Ascending aorta (tissue), 2 donors: Measurements from ENCODE around the gene HS1BP3. TPM values are rescaled to one million over a fixed set of nuclear protein-coding genes. Genes with fewer than 3 reads are reported as not detected.
A peak's percentile ranks its signal among the peaks of the same experiment; 100 is the strongest.

ENCODE experiments used
- DNase-seq, 2 donors: peaks; one replicate each; pipeline ENCODE4 v3.0.0-alpha.2; 2019; ENCODE audit warnings: low spot score in 2 of 2
- H3K27ac ChIP-seq, 2 donors: fragments of 200-600 bp; sonication (generic); one replicate each; pipeline ENCODE4 v1.5.1; 2016 to 2017; ENCODE audit warnings: mild to moderate bottlenecking in 1 of 2
- H3K27me3 ChIP-seq: fragments of 200-600 bp; sonication (generic); one replicate; pipeline ENCODE4 v1.5.1; 2017
- H3K36me3 ChIP-seq, 2 donors: fragments of 200-600 bp; sonication (generic); one replicate each; pipeline ENCODE4 v1.5.1; 2016
- H3K4me1 ChIP-seq, 2 donors: fragments of 200-600 bp; sonication (generic); one replicate each; pipeline ENCODE4 v1.5.1; 2016 to 2017; ENCODE audit warnings: mild to moderate bottlenecking in 1 of 2
- H3K4me3 ChIP-seq, 2 donors: fragments of 200-600 bp; sonication (generic); one replicate each; pipeline ENCODE4 v1.5.1; 2016 to 2017; ENCODE audit warnings: mild to moderate bottlenecking in 1 of 2
- H3K9me3 ChIP-seq, 2 donors: fragments of 200-600 bp; sonication (generic); one replicate each; pipeline ENCODE4 v1.5.1; 2016
- intact Hi-C: fragments of 100-400 bp; cut with DNase I; formaldehyde crosslinking; loops from one replicate; pipeline ENCODE4 v1.15.1; 2023
- total RNA-seq: library from RNA; depleted of rRNA; stranded (reverse); fragments of >200 nt; gene quantifications from one replicate; pipeline ENCODE4 v1.1.0, GENCODE V29; 2016
- TF ChIP-seq, protein P1 (sequence below), 3 experiments: fragments of 200-600 bp in 2 of 3; fragments of 450-650 bp in 1 of 3; sonication (generic) in 2 of 3; IDR thresholded peaks; one replicate each; pipeline ENCODE4 v1.5.1; 2016 to 2019; ENCODE audit warnings: antibody characterized with exemption in 3 of 3, mild to moderate bottlenecking in 1 of 3, moderate library complexity in 1 of 3

The HS1BP3 gene
- total RNA-seq, 1 donor from 2014 or later = 40.0 TPM

DNA sequence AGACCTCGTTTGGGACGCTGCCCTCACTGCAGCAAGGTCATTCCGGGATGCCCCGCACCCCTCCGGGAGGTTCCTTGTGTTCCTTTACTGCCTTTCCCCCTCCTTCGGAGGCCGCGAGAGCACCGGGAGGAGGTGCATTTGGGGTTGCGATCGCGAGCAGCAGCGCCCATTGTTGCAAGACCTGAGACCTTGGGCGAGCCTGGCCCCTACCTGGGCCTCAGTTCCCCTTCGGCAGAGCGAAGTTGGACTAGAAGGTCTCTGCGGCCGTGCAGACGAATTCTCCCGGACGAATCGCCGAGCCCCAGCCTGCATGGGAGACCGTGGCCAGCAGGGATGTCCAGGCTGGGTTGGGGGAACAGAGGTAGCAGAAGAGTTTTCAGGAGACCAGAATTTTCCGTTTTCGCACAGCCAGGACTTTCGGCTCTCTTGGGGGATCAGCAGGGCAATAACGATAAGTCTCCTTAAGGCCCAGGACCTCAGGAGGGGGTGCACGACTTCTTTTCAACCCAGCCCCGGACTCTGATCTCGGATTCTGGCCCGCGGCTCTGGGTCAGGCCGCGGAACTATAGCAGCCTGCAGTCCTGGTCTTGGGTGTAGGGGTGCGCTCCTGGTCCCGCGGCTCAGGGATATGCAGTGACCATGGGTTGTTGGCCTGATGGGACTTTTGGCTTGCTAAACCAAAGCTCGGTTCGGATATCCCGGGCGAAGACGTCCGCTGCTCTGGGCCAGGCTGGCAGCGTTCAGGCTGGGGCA lies 18.8 kb upstream of the HS1BP3 start:
- Histone ChIP-seq H3K36me3 (peaks cover 13% of the 10 kb centered on the region in 2 donors), H3K27ac (peak overlapping the region in 1 of 2 donors; percentile 95), H3K4me1 (peaks cover 11 to 37% of the 10 kb centered on the region in 2 donors), H3K4me3 (peak overlapping the region in 1 of 2 donors; percentile 72), H3K9me3 (no peaks in the 10 kb centered on the region), H3K27me3 (no peaks in the 10 kb centered on the region)
- intact Hi-C loops = loop anchor here (5.0 kb wide), 1 partner anchor 53 kb away; no protein-coding TSS in a partner anchor
- peak in 1 of 2 donors; percentile 61 for DNase-seq
- TF ChIP-seq, protein P1, sequence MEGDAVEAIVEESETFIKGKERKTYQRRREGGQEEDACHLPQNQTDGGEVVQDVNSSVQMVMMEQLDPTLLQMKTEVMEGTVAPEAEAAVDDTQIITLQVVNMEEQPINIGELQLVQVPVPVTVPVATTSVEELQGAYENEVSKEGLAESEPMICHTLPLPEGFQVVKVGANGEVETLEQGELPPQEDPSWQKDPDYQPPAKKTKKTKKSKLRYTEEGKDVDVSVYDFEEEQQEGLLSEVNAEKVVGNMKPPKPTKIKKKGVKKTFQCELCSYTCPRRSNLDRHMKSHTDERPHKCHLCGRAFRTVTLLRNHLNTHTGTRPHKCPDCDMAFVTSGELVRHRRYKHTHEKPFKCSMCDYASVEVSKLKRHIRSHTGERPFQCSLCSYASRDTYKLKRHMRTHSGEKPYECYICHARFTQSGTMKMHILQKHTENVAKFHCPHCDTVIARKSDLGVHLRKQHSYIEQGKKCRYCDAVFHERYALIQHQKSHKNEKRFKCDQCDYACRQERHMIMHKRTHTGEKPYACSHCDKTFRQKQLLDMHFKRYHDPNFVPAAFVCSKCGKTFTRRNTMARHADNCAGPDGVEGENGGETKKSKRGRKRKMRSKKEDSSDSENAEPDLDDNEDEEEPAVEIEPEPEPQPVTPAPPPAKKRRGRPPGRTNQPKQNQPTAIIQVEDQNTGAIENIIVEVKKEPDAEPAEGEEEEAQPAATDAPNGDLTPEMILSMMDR (IDR thresholded peaks at IDR 0.05) = no peak

DNA sequence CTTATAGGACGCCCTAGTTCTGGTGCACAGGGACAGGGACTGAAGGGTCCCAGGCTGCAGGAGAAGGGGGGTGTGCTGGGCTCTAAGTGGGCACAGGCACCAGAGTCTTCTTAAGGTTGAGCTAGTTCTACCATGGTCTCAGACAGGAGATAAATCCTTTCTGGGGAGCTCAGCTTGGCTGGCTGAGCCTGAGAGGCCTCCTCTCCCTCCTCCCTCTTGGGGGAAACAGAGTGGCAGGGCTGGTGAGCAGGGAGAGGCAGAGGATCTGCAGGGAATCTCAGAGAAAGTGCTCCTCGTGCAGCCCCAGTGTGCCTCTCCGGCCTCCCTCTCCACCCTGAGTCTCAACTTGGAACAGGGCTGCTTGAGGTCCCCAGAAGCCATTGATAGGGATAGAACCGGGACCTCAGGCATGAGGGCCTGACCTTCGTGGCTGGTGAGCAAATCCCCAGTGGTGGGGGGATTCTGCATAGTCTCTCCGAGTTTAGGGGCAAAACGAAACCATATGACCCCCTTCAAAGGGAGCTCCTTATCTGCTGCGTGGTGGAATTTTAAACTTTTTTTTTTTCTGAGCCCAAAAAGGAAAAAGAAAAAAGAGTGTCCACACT lies 18.1 kb upstream of the HS1BP3 start:
- peak in 1 of 2 donors; percentile 33 for DNase-seq
- Histone ChIP-seq H3K9me3 (no peaks in the 10 kb centered on the region), H3K36me3 (peaks cover 13% of the 10 kb centered on the region in 2 donors), H3K27me3 (no peaks in the 10 kb centered on the region), H3K4me1 (peaks cover 6 to 32% of the 10 kb centered on the region in 2 donors), H3K27ac (peak overlapping the region; percentile 95 to 96), H3K4me3 (peak overlapping the region; percentile 17 to 72)
- intact Hi-C loops = loop anchor here (5.0 kb wide), 1 partner anchor 53 kb away; no protein-coding TSS in a partner anchor
- TF ChIP-seq, protein P1 (IDR thresholded peaks at IDR 0.05) = no peak

DNA sequence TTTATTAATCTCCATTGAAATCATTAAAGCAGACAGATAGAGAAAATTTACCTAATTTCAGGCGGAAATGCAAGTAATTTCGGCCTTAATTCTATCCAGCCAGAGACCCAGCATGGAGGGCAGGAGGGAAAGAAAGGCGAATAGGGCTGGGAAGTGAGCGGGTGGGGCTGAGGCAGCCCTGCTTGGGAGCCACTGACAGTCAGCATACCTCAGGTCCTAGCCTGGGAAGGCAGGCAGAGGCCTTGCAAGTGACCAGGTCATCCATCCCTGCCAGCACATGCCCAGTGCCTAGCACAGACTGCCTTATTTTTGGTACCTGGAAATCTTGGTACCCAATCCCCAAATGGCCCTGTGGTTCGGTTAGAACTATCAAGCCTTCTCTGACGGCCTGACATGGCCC lies 17.6 kb upstream of the HS1BP3 start:
- H3K4me3 ChIP-seq = peak overlapping the region; percentile 49 to 72
- H3K27ac ChIP-seq = peak overlapping the region; percentile 95 to 96
- TF ChIP-seq, protein P1 (IDR thresholded peaks at IDR 0.05) = no peak
- intact Hi-C loops = loop anchor here (5.0 kb wide), 1 partner anchor 54 kb away; no protein-coding TSS in a partner anchor
- H3K9me3 ChIP-seq = no peaks in the 10 kb centered on the region
- peaks cover 13% of the 10 kb centered on the region in 2 donors for H3K36me3 ChIP-seq
- peak in 1 of 2 donors; percentile 62 for DNase-seq
- no peaks in the 10 kb centered on the region for H3K27me3 ChIP-seq
- H3K4me1 ChIP-seq = peaks cover 3 to 30% of the 10 kb centered on the region in 2 donors

DNA sequence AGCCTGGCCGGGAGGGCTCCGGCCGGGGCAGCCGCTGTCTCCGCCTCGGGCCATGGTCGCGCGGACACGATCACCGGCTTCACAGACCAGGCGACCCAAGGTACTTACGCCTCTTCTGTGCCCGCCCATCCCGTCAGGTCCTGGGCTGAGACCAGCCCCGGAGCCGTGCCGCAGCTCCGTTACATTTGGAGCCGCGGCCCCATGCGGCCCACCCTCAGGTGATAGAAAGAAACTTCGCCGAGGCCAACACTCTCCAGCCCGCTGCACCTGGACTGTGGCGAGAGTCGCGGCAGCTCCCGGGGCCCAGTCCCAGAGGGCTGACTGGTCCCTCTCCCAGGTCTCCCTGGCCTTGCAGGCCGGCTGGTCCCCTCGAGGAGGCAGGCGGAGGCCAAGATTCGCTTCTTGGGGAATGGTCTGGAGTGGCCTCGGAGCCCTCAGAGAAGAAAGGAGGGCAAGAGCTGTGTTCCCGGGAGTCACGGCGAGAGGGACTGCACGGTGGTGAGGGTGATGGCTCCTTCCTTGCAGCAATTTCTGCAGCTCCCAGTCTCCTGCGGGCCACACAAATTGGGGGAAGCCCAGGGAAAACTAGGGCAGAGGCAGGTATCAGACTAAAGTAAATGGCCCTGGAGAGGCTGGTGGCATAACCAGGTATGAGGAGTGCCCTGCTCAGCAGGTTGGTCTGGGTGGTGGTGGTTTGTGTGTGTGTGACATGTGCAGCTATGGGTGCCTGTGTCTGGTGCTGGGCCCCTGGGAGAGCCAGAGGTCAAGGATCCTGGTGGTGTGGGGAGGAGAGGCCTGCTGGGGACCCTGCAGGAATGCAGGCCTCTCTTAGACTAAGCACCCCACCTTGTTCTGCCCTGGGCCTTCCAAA lies 16.9 kb upstream of the HS1BP3 start:
- TF ChIP-seq, protein P1 (IDR thresholded peaks at IDR 0.05) = no peak
- Histone ChIP-seq H3K27ac (peak overlapping the region; percentile 95 to 96), H3K4me1 (peaks cover 3 to 25% of the 10 kb centered on the region in 2 donors), H3K9me3 (no peaks in the 10 kb centered on the region), H3K27me3 (no peaks in the 10 kb centered on the region), H3K4me3 (peak overlapping the region; percentile 49 to 72), H3K36me3 (peaks cover 13% of the 10 kb centered on the region in 2 donors)
- intact Hi-C loops = loop anchor here (1.0 to 5.0 kb wide), 3 partner anchors 8 to 155 kb away; partner anchors contain the start of gene LDAH
- peak in 1 of 2 donors; percentile 61 for DNase-seq

DNA sequence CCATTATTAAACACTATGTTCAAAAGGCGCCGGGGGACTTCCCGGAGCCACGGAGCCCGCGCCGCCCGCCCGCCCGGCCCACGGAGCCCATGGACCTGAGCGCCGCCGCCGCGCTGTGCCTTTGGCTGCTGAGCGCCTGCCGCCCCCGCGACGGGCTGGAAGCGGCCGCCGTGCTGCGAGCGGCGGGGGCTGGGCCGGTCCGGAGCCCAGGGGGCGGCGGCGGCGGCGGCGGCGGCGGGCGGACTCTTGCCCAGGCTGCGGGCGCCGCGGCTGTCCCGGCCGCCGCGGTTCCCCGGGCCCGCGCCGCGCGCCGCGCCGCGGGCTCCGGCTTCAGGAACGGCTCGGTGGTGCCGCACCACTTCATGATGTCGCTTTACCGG lies 16.2 kb upstream of the HS1BP3 start:
- Histone ChIP-seq H3K4me1 (peaks cover 3 to 19% of the 10 kb centered on the region in 2 donors), H3K9me3 (no peaks in the 10 kb centered on the region), H3K27ac (peak overlapping the region; percentile 95 to 96), H3K36me3 (peaks cover 13% of the 10 kb centered on the region in 2 donors), H3K4me3 (peak overlapping the region; percentile 63 to 72), H3K27me3 (no peaks in the 10 kb centered on the region)
- DNase-seq = no peak
- intact Hi-C loops = loop anchor here (1.0 to 5.0 kb wide), 3 partner anchors 8 to 156 kb away; partner anchors contain the start of gene LDAH
- TF ChIP-seq, protein P1 (IDR thresholded peaks at IDR 0.05) = no peak
